HK-2 (cell line): Measurements from ENCODE around the gene WDR88.
"Not testable (repeated sequence)": the region's sequence is repeated elsewhere in the genome, so short reads cannot be mapped to it uniquely, and the experiment has no call there.

Experiments
- DNase-seq: peaks from one replicate; pipeline ENCODE4 v3.0.0-alpha.2; 2018; ENCODE audit not compliant: unreplicated experiment

The WDR88 gene

GRCh38 chr19:33171222-33171795 lies 39.4 kb downstream of the WDR88 start:
- DNase-seq = no peak

GRCh38 chr19:33171916-33172359 lies 40.0 kb downstream of the WDR88 start:
- no peak for DNase-seq

GRCh38 chr19:33174186-33174585 lies 42.3 kb downstream of the WDR88 start:
- no peak for DNase-seq

GRCh38 chr19:33175156-33175782 lies 43.4 kb downstream of the WDR88 start:
- no peak for DNase-seq

- DNase-seq = no peak
Measured at GRCh38 chr19:33175886-33176669, 44.2 kb downstream of the WDR88 start.

GRCh38 chr19:33176670-33177416 lies 44.9 kb downstream of the WDR88 start:
- DNase-seq = peak; percentile 100

- DNase-seq = no peak
Measured at GRCh38 chr19:33177417-33177979, 45.6 kb downstream of the WDR88 start.

- DNase-seq = no peak
Measured at GRCh38 chr19:33186431-33187182, 54.7 kb downstream of the WDR88 start.

GRCh38 chr19:33187183-33187540 lies 55.2 kb downstream of the WDR88 start:
- no peak for DNase-seq

GRCh38 chr19:33189453-33189852 lies 57.5 kb downstream of the WDR88 start:
- no peak for DNase-seq

GRCh38 chr19:33191092-33191491 lies 59.2 kb downstream of the WDR88 start:
- DNase-seq = not testable (repeated sequence)

- DNase-seq = no peak
Measured at GRCh38 chr19:33191501-33191900, 59.6 kb downstream of the WDR88 start.

GRCh38 chr19:33192010-33192409 lies 60.1 kb downstream of the WDR88 start:
- DNase-seq = no peak

GRCh38 chr19:33193269-33193864 lies 61.5 kb downstream of the WDR88 start:
- DNase-seq = no peak

- peak; percentile 17 for DNase-seq
Measured at GRCh38 chr19:33193865-33194362, 62.0 kb downstream of the WDR88 start, which contains the start of gene LRP3. LRP3 (plus strand) TSS chr19:33194330; CDS start chr19:33194786, 456 bp downstream.

GRCh38 chr19:33194532-33194885 lies 62.6 kb downstream of the WDR88 start:
- no peak for DNase-seq

- peak; percentile 29 for DNase-seq
Measured at GRCh38 chr19:33194886-33195644, 63.2 kb downstream of the WDR88 start.

- no peak for DNase-seq
Measured at GRCh38 chr19:33195645-33196347, 63.9 kb downstream of the WDR88 start.
